GM12864 (cell line): ENCODE measurements around the gene ZNF70.

Experiments
- DNase-seq: peaks from one replicate; pipeline ENCODE4 v3.0.0-alpha.2; 2011; ENCODE audit warnings: low read depth
- H3K4me3 ChIP-seq: 2 replicates; pipeline ENCODE4 v1.5.1; 2011; ENCODE audit warnings: mild to moderate bottlenecking, low read depth, low read length, control low read depth
- CTCF ChIP-seq: IDR thresholded peaks from 2 replicates; pipeline ENCODE4 v1.5.1; 2011; ENCODE audit warnings: low read depth, mild to moderate bottlenecking, moderate library complexity, low read length, control low read depth, inconsistent platforms; ENCODE audit errors: missing control alignments

Gene ZNF70

GRCh38 chr22:23759566-23759965, 8.7 kb upstream of the ZNF70 start:
- TF ChIP-seq CTCF, result no peak

DNA sequence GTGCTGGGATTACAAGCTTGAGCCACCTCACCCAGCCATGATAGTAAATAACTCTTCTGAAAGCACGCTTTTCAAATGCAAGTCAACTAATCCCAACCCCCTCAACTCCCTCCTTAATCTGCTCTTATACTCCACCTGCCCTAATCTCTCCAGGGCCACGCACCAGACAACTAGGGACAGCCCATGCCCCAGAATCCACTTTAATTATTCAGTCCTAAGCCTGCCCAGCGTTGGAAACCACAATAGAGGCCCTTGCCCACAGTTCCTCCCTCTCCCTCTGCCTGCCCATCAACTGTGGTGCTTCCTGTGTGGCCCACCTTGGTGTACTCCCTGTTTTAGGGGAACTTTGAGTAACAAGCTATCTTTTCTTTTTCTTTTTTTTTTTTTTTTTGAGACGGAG, 6.0 kb upstream of the ZNF70 start:
- no peak for TF ChIP-seq CTCF
- DNase-seq, result no peak
- H3K4me3 ChIP-seq, result no peak overlapping the region

More at GRCh38 chr22:23759566-23759965, 8.7 kb upstream of the ZNF70 start:
- no peak overlapping the region for H3K4me3 ChIP-seq
- no peak for DNase-seq

- no peak for TF ChIP-seq CTCF
- H3K4me3 ChIP-seq, result no peak overlapping the region
- DNase-seq, result no peak
Observed at GRCh38 chr22:23755711-23756110, 4.8 kb upstream of the ZNF70 start.

DNA sequence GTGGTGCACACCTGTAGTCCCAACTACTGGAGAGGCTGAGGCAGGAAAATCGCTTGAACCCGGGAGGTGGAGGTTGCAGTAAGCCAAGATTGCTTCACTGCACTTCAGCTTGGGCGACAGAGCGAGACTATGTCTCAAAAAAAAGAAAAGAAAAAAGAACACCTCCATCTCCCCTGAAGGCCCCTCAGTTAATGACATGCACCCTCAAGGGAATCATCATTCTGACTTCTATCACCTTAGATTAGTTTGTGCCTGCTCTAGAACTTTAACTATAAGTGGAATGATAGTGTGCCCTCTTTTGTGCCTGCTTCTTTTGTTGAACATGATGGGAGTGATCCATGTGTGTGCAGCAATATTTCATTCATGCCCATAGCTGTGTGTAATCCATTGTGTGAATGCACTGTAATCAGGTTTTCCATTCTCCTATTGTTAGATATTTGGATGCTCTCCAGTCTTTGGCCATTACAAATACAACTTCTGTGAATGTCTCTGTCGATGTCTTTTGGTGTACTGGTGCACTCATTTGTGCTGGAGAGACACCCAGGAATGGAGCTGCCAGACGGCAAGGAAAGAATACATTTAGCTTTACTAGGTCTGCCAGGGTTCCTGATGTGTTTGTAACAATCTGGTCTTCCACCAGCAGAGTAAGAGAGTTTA, 4.2 kb upstream of the ZNF70 start:
- no peak overlapping the region for H3K4me3 ChIP-seq
- DNase-seq, result no peak

GRCh38 chr22:23754220-23754919, 3.5 kb upstream of the ZNF70 start, which contains the start of gene VPREB3:
VPREB3 (minus strand) TSS chr22:23754425; CDS start chr22:23754363, 62 bp downstream.
- H3K4me3 ChIP-seq, result peak within 1 kb of the TSS; percentile 35
- TF ChIP-seq CTCF, result no peak
- DNase-seq, result no peak

More for the DNA sequence above, 4.2 kb upstream of the ZNF70 start:
- no peak for TF ChIP-seq CTCF

DNA sequence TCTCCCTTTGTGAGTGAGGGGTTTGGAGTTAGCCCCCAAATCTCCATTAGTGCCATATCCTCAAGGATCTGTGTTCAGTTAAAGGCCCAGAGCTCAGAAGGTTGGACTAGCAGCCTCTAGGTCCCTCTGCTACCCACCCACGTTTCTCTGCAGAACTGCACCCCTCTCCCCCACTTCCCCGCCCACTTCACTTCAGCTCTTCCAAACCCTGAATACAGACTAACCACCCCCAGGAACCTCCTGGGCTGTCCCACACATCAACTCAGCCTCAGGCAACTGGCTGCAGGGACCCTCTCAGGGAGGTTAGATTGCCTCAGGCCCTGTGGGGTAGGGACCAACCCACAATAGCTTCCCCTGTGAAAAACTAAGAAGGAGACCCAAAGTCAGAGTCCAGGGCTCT, 2.5 kb upstream of the ZNF70 start:
- DNase-seq, result no peak
- no peak for TF ChIP-seq CTCF
- peak overlapping the region; percentile 30 for H3K4me3 ChIP-seq
